ENCODE data around the gene NTM.

Gene NTM

DNA sequence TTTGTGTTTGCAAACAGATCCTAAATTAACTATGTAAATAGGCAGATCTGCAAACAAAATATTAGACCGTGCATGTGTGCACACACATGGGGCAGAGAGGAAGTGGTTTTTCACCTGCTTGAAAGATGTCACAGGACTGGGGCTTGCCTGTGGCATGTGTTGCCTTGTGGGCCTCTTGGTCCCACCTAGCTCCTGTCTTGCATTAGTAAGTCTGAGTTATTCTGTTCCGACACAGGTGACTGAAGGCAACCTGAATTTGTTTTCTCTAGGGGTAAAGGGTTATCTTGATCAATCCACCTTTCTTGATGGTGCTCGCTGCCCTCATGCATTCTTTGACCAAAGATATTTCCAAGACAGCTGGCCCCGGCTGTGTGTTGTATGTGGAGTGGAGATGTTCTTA lies 667.5 kb downstream of the NTM start:
- peaks cover 22% of the 10 kb centered on the region for H3K4me1 ChIP-seq
- H3K4me2 ChIP-seq (ENCODE audit: low read length), result no peak overlapping the region
- H3K4me3 ChIP-seq (ENCODE audit: low read depth, low read length), result no peak overlapping the region
- TF ChIP-seq, protein P1, sequence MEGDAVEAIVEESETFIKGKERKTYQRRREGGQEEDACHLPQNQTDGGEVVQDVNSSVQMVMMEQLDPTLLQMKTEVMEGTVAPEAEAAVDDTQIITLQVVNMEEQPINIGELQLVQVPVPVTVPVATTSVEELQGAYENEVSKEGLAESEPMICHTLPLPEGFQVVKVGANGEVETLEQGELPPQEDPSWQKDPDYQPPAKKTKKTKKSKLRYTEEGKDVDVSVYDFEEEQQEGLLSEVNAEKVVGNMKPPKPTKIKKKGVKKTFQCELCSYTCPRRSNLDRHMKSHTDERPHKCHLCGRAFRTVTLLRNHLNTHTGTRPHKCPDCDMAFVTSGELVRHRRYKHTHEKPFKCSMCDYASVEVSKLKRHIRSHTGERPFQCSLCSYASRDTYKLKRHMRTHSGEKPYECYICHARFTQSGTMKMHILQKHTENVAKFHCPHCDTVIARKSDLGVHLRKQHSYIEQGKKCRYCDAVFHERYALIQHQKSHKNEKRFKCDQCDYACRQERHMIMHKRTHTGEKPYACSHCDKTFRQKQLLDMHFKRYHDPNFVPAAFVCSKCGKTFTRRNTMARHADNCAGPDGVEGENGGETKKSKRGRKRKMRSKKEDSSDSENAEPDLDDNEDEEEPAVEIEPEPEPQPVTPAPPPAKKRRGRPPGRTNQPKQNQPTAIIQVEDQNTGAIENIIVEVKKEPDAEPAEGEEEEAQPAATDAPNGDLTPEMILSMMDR (IDR thresholded peaks at IDR 0.05), result no peak
- H3K9ac ChIP-seq, result no peak overlapping the region
- H3K36me3 ChIP-seq (ENCODE audit: control insufficient read depth, insufficient read depth, low read length), result no peaks in the 10 kb centered on the region
- H3K79me2 ChIP-seq, result peaks cover 2% of the 10 kb centered on the region
- H3K27me3 ChIP-seq (ENCODE audit: control insufficient read depth, insufficient read depth, low read length), result no peaks in the 10 kb centered on the region
- no peak overlapping the region for H3K27ac ChIP-seq
- no peak overlapping the region for H2AFZ ChIP-seq
- H3K9me3 ChIP-seq (ENCODE audit: control insufficient read depth, low read length), result no peaks in the 10 kb centered on the region

DNA sequence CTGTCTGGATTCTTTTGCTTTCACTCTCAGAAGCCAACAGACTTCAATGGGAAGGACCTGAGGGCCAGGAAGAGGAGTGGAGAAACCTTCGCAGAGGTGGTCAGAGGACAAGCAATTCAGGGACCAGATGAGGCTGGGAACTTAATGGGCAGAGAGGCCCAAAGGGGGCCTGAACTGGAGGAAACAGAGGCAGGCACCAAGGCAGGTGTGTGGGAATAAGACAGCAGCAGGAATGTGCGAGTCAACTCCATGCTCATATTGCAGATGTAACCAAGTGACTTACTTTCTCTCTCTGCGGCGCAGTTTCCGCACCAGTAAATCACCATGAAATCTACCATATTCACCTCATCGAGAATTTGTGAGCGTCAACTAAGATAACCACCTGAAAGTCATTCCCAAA lies 669.1 kb downstream of the NTM start:
- Histone ChIP-seq H3K27ac (no peak overlapping the region), H3K4me2 (ENCODE audit: low read length) (no peak overlapping the region), H3K36me3 (ENCODE audit: control insufficient read depth, insufficient read depth, low read length) (no peaks in the 10 kb centered on the region), H3K9me3 (ENCODE audit: control insufficient read depth, low read length) (no peaks in the 10 kb centered on the region), H3K4me3 (ENCODE audit: low read depth, low read length) (no peak overlapping the region), H3K79me2 (peaks cover 11% of the 10 kb centered on the region), H3K27me3 (ENCODE audit: control insufficient read depth, insufficient read depth, low read length) (no peaks in the 10 kb centered on the region), H3K4me1 (peaks cover 18% of the 10 kb centered on the region), H2AFZ (no peak overlapping the region), H3K9ac (no peak overlapping the region)
- TF ChIP-seq, protein P1 (IDR thresholded peaks at IDR 0.05), result no peak

DNA sequence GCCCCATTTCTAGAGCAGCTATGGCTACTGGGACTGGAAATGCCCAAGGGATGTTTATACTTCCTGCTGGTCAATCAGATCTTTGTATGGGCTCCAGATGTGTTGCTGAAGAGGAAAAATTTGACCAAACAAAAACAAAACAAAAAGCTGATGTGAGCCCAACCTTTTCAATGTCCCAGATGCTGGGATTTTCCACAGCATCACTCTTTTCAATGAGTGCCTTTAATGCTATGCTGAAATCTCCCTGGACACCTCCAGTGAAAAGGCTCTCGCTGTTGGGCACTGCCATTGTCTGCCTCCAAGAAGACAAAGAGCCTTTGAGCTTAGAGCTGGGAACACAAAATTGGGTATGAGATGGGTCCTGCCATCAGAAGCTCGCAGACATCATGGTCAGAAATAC lies 671.9 kb downstream of the NTM start:
- Histone ChIP-seq H3K27ac (no peak overlapping the region), H3K9ac (no peak overlapping the region), H3K36me3 (ENCODE audit: control insufficient read depth, insufficient read depth, low read length) (no peaks in the 10 kb centered on the region), H3K4me1 (peaks cover 19% of the 10 kb centered on the region), H3K4me3 (ENCODE audit: low read depth, low read length) (no peak overlapping the region), H3K27me3 (ENCODE audit: control insufficient read depth, insufficient read depth, low read length) (no peaks in the 10 kb centered on the region), H3K9me3 (ENCODE audit: control insufficient read depth, low read length) (no peaks in the 10 kb centered on the region), H3K4me2 (ENCODE audit: low read length) (no peak overlapping the region), H2AFZ (no peak overlapping the region), H3K79me2 (peaks cover 14% of the 10 kb centered on the region)
- TF ChIP-seq, protein P1 (IDR thresholded peaks at IDR 0.05), result no peak

DNA sequence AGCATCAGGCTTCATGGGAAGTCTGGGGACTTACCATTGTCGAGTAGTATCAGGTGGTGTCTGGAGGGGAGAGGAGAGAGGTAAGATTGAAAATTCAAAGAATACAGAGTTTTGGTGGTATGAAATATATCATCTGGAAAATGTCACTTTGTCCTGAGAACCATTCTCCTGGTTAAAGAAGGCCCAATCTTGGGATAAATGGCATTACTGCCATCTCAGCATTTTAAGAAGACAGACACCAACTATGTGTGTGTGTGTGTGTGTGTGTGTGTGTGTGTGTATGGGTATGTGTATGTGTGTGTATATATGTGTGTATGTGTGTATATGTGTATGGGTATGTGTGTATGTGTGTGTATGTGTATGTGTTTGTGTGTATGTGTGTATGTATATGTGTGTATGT lies 673.3 kb downstream of the NTM start:
- TF ChIP-seq, protein P1 (IDR thresholded peaks at IDR 0.05), result no peak
- Histone ChIP-seq H3K9ac (no peak overlapping the region), H3K4me1 (peaks cover 12% of the 10 kb centered on the region), H3K4me3 (ENCODE audit: low read depth, low read length) (no peak overlapping the region), H3K79me2 (peaks cover 14% of the 10 kb centered on the region), H2AFZ (no peak overlapping the region), H3K4me2 (ENCODE audit: low read length) (no peak overlapping the region), H3K36me3 (ENCODE audit: control insufficient read depth, insufficient read depth, low read length) (no peaks in the 10 kb centered on the region), H3K27ac (no peak overlapping the region), H3K9me3 (ENCODE audit: control insufficient read depth, low read length) (no peaks in the 10 kb centered on the region), H3K27me3 (ENCODE audit: control insufficient read depth, insufficient read depth, low read length) (no peaks in the 10 kb centered on the region)

DNA sequence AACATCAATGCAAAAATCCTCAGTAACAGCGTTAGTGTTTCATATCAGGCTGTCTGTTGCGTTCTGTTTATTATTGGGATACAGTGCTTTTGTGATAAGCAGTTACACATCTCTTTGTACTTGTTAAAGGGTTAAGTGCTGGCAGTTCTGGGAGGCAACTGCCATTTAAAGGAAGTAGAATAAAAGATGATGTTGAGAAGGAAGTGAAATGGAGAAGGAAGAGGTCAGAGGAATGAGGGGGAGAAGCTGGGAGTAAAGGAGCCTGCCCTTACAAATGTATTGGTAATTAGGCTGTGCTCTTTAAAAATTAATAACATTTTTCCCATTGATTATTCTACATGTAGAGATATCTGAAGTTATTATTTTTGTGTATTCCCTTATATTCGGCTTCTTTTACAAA lies 674.7 kb downstream of the NTM start:
- TF ChIP-seq, protein P1 (IDR thresholded peaks at IDR 0.05), result no peak

More for the DNA sequence above, 674.7 kb downstream of the NTM start:
- H3K36me3 ChIP-seq (ENCODE audit: control insufficient read depth, insufficient read depth, low read length), result no peaks in the 10 kb centered on the region
- no peaks in the 10 kb centered on the region for H3K9me3 ChIP-seq (ENCODE audit: control insufficient read depth, low read length)
- H3K27ac ChIP-seq, result no peak overlapping the region
- no peak overlapping the region for H3K9ac ChIP-seq
- H3K4me3 ChIP-seq (ENCODE audit: low read depth, low read length), result no peak overlapping the region
- H3K79me2 ChIP-seq, result peaks cover 23% of the 10 kb centered on the region
- H3K4me2 ChIP-seq (ENCODE audit: low read length), result no peak overlapping the region
- no peaks in the 10 kb centered on the region for H3K27me3 ChIP-seq (ENCODE audit: control insufficient read depth, insufficient read depth, low read length)
- H3K4me1 ChIP-seq, result peaks cover 18% of the 10 kb centered on the region
- no peak overlapping the region for H2AFZ ChIP-seq

Measured in parathyroid adenoma (tissue), 2 donors.